K562 (cell line): Measurements from ENCODE around the gene SAT1. TPM values are rescaled to one million over a fixed set of nuclear protein-coding genes. Genes with fewer than 3 reads are reported as not detected.

Experiments used
- ATAC-seq: fragments of 200-7000 bp; cut with Tn5 transposase; 3 replicates; pipeline ENCODE4 v1.9.1; 2020; ENCODE audit warnings: moderate library complexity
- BruUV-seq: library from RNA; stranded (reverse); fragments of 400-500 nt; replicated peaks from 2 replicates; lab custom pipeline; 2021; lab: Mats Ljungman, UMichigan
- CTCF ChIA-PET: fragments of 300-600 bp; formaldehyde crosslinking; extraction: SDS; loops from one replicate; lab custom pipeline; 2021; ENCODE audit warnings: low intra/inter-chr PET ratio; lab: Yijun Ruan, JAX
- POLR2A ChIA-PET: fragments of 300-600, 350-650 bp; sonication (Branson Sonifier 250); formaldehyde crosslinking; extraction: SDS; loops from one replicate; lab custom pipeline; 2021; ENCODE audit warnings: antibody characterized with exemption, inconsistent platforms; lab: Yijun Ruan, JAX
- DNase-seq, 4 experiments: peaks; one replicate each; pipeline versions ENCODE4 v3.0.0 to v3.0.0-alpha.2; 2011 to 2018; ENCODE audit warnings: low spot score in 3 of 4, mixed read lengths in 3 of 4; ENCODE audit errors: extremely low read depth in 1 of 4
- FAIRE-seq: peaks from 2 replicates; lab custom pipeline; 2011; peaks lifted over from hg19 to GRCh38; lab: Jason Lieb, UNC
- H2AFZ ChIP-seq: 2 replicates; pipeline ENCODE4 v1.6.0; 2011; ENCODE audit warnings: low read depth, low read length, control low read depth, inconsistent platforms
- H3K27ac ChIP-seq: fragments of 200-600 bp; 3 replicates; pipeline ENCODE4 v1.8.0; 2011; ENCODE audit warnings: low read depth, mild to moderate bottlenecking, control low read depth, inconsistent platforms, low read length, moderate library complexity, mixed read lengths; ENCODE audit errors: extremely low read depth
- H3K27me3 ChIP-seq, 2 experiments: fragments of 300-600 bp in 1 of 2; 2 replicates in 1 of 2; 3 replicates in 1 of 2; pipeline versions ENCODE4 v1.6.0 to v1.8.0; 2011; ENCODE audit warnings: inconsistent platforms in 2 of 2, low read length in 2 of 2, mild to moderate bottlenecking in 1 of 2, mixed read lengths in 1 of 2, moderate library complexity in 1 of 2; ENCODE audit not compliant: control insufficient read depth in 2 of 2, insufficient read depth in 2 of 2
- H3K36me3 ChIP-seq: fragments of 300-600 bp; 3 replicates; pipeline ENCODE4 v1.8.0; 2011; ENCODE audit warnings: mild to moderate bottlenecking, low read length, inconsistent platforms; ENCODE audit not compliant: control insufficient read depth, insufficient read depth
- H3K4me1 ChIP-seq, 2 experiments: fragments of 200-600 bp in 1 of 2; replicated peaks in 1 of 2; 2 replicates in 1 of 2; 3 replicates in 1 of 2; pipeline versions ENCODE4 v1.5.1 to v1.8.0; 2011; ENCODE audit warnings: inconsistent platforms in 2 of 2, low read length in 2 of 2, mild to moderate bottlenecking in 1 of 2, mixed read lengths in 1 of 2, moderate library complexity in 1 of 2; ENCODE audit not compliant: control insufficient read depth in 2 of 2, insufficient read depth in 2 of 2
- H3K4me2 ChIP-seq: 2 replicates; pipeline ENCODE4 v1.6.1; 2011; ENCODE audit warnings: low read length, control low read depth, inconsistent platforms, mixed read lengths; ENCODE audit not compliant: insufficient read depth
- H3K4me3 ChIP-seq: fragments of 200-600 bp; sonication (generic), shearing (Covaris generic); 2 replicates; pipeline ENCODE4 v1.5.1; 2016; ENCODE audit warnings: control low read depth, inconsistent platforms
- H3K79me2 ChIP-seq: fragments of 200-600 bp; 3 replicates; pipeline ENCODE4 v1.8.0; 2011; ENCODE audit warnings: low read length, inconsistent platforms; ENCODE audit not compliant: control insufficient read depth, insufficient read depth
- H3K9ac ChIP-seq, 2 experiments: 2 replicates each; pipeline versions ENCODE4 v1.6.0 to v1.6.1; 2011; ENCODE audit warnings: low read depth in 2 of 2, low read length in 2 of 2, control low read depth in 1 of 2, inconsistent platforms in 1 of 2, mild to moderate bottlenecking in 1 of 2, mixed read lengths in 1 of 2; ENCODE audit not compliant: insufficient read depth in 1 of 2
- H3K9me1 ChIP-seq: one replicate; pipeline ENCODE4 v1.6.0; 2011; ENCODE audit warnings: inconsistent platforms, mild to moderate bottlenecking, low read length, moderate library complexity; ENCODE audit not compliant: control insufficient read depth, insufficient read depth
- H3K9me3 ChIP-seq: replicated peaks from 2 replicates; pipeline ENCODE4 v1.5.1; 2011; ENCODE audit warnings: low read depth, low read length, inconsistent platforms; ENCODE audit not compliant: control insufficient read depth, insufficient read depth
- H4K20me1 ChIP-seq: replicated peaks from 2 replicates; pipeline ENCODE4 v1.6.1; 2011; ENCODE audit warnings: low read length, inconsistent platforms, mixed read lengths; ENCODE audit not compliant: control insufficient read depth, insufficient read depth
- SIN3A ChIP-seq, 2 experiments: fragments of 150-350 bp in 1 of 2; IDR thresholded peaks; 2 replicates each; pipeline ENCODE4 v1.6.1; 2011 to 2016; ENCODE audit warnings: borderline replicate concordance in 2 of 2, low read depth in 2 of 2, low read length in 2 of 2, mild to moderate bottlenecking in 2 of 2, moderate library complexity in 2 of 2; ENCODE audit not compliant: control insufficient read depth in 1 of 2
- SPI1 ChIP-seq: IDR thresholded peaks from 2 replicates; pipeline ENCODE4 v1.6.1; 2011; ENCODE audit warnings: low read depth, low read length, control low read depth, borderline replicate concordance
- TFE3 ChIP-seq: fragments of 450-650 bp; formaldehyde crosslinking; IDR thresholded peaks from 2 replicates; pipeline ENCODE4 v1.4.0; 2020; ENCODE audit warnings: mild to moderate bottlenecking, mixed read lengths
- ZNF79 ChIP-seq: fragments of 250-450 bp; sonication (Bioruptor Pico); IDR thresholded peaks from 2 replicates; pipeline ENCODE4 v1.4.0; 2020; ENCODE audit warnings: low read depth, mild to moderate bottlenecking, moderate library complexity
- WGBS: fragments of 100-300 bp; shearing (Covaris generic); methylation state at CpG from one replicate; pipeline ENCODE4 v1.1.6; 2016; ENCODE audit warnings: low coverage, mixed read lengths; ENCODE audit not compliant: insufficient coverage; ENCODE audit errors: missing lambda C conversion rate; 5-methylcytosine and 5-hydroxymethylcytosine counted together
- in situ Hi-C: fragments of 300-500 bp; cut with MboI; formaldehyde crosslinking; loops from 4 replicates; pipeline ENCODE4 v1.15.0; 2018; ENCODE audit warnings: inconsistent platforms, mixed read lengths
- intact Hi-C: fragments of 100-400 bp; cut with micrococcal nuclease; formaldehyde crosslinking; loops from 2 replicates; pipeline ENCODE4 v1.14.2; 2022
- polyA plus RNA-seq, 8 experiments: library from polyadenylated mRNA; depleted of rRNA in 4 of 8; stranded (reverse) in 5 of 8; unstranded in 3 of 8; fragments of >200 nt; fragmentation: Nextera tagmentation in 2 of 8; fragmentation: Illumina TruSeq in 1 of 8; extraction: Ambion mirVana in 2 of 8; extraction: Trizol in 1 of 8; gene quantifications; 2 replicates each; pipeline versions ENCODE4 v1.2.1 to v1.2.3, GENCODE V29; 2011 to 2014; ENCODE audit warnings: inconsistent platforms in 1 of 8, missing spikeins in 1 of 8
- total RNA-seq, 7 experiments: library from RNA; depleted of rRNA in 6 of 7; stranded (reverse); fragments of >200 nt in 6 of 7; fragmentation: Illumina TruSeq in 2 of 7; extraction: Trizol in 2 of 7; gene quantifications; 2 replicates each; pipeline versions ENCODE4 v1.2.1 to v1.2.3, GENCODE V29; 2011 to 2021; ENCODE audit warnings: low replicate concordance in 1 of 7

The SAT1 gene
- total and polyA plus RNA-seq, 9 of the 15 experiments (the other 6 are each of a cell fraction or from before 2014, with no cell fraction given): 47.4 to 194 (median 74.1) TPM

- TF ChIP-seq ZNF79 (CRISPR knock-in tag): no peak
- TF ChIP-seq TFE3 (CRISPR knock-in tag): no peak
- no peak for TF ChIP-seq SIN3A (IDR thresholded peaks at IDR 0.05; ENCODE audit: borderline replicate concordance in 2 of 2, control insufficient read depth in 1 of 2, low read depth in 2 of 2, low read length in 2 of 2)
- TF ChIP-seq SPI1: peak; percentile 62; the same call in 1 of the 2 replicates
- TF ChIP-seq, all 486 proteins: peak for 1
- CTCF ChIA-PET: no interaction called here
- Histone ChIP-seq H3K27ac (no peak overlapping the region), H3K4me1 (peaks cover 0 to 3% of the 10 kb centered on the region in 2 experiments; a peak in 1 of 5 replicates), H4K20me1 (no peaks in the 10 kb centered on the region), H3K9me3 (no peaks in the 10 kb centered on the region), H2AFZ (no peak overlapping the region; the same call in 1 of the 2 replicates), H3K9me1 (no peaks in the 10 kb centered on the region), H3K36me3 (no peaks in the 10 kb centered on the region), H3K4me2 (no peak overlapping the region), H3K27me3 (no peaks in the 10 kb centered on the region), H3K4me3 (no peak overlapping the region), H3K9ac (0 out of 4 replicates have a peak overlapping the region, but pooled peaks of 1 of the 2 experiments have one; percentile 34), H3K79me2 (no peaks in the 10 kb centered on the region)
- in situ Hi-C loops (no loop called here), intact Hi-C loops (no loop called here)
- 66% methylated on average over 3 of the region's 3 CpGs for WGBS
- POLR2A ChIA-PET: interaction anchor here (1.1 to 1.5 kb wide), 2 partner anchors 8 to 10 kb away, joined by 4 to 12 read pairs; partner anchors contain the start of gene SAT1
- no peak for FAIRE-seq
- no TSS peak for BruUV-seq
- DNase-seq: no peak
- ATAC-seq: no peak
These were observed 9.3 kb upstream of the SAT1 start for GRCh38 chrX:23773601-23774175.
